ENCODE measurements around the gene LMNB1.
"Not testable (repeated sequence)": the region's sequence is repeated elsewhere in the genome, so short reads cannot be mapped to it uniquely, and the experiment has no call there.

Gene LMNB1

DNA sequence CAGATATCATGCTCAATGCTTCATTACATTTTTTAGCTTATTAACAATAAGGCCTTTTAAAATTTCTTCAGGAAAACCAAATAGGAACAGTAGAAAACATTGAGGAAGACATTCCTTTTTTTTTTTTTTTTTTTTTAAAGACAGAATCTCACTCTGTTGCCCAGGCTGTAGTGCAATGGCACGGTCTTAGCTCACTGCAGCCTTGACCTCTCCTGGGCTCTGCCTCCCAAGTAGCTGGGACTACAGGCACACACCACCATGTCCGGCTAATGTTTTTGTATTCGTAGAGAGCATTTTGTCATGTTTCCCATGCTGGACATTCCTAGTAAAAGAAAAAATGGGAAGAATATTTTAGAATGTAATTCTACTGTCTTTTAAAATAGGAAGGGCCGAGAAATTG is 60.3 kb downstream of the LMNB1 start:
- no peak overlapping the region for H3K27ac ChIP-seq
- TF ChIP-seq CTCF (conservative IDR thresholded peaks at IDR 0.05) (no peak), ZFX (IDR thresholded peaks at IDR 0.05) (no peak)

DNA sequence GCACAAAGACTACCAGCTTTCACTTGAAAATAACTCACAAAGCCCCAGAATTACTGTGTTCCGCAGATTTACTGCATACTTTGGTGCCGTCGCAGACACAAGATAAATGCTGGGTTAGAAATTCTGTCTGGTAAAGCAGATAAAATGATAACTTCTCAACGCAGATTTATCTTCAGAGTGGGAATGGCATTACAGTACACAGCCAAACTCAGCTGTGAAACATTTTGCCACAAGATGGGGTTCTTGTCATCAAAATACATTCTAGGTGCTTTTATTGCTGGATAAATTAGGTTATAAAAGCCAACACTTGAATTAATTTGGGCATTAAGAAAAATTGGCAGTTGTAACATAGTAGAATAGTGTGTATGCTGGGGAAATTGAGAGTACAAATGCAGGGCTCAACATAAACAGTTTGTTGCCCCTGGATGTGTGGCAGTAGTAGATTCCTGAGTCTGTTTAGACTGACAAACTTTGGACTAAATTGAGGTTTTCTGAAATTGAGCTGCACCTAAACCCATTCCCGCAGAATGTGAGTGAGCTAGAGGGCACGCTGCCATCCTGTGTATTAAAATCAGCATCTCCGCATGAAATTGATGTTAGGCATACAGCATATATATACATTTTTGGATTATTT is 61.1 kb downstream of the LMNB1 start:
- H3K27ac ChIP-seq, result no peak overlapping the region
- no peak for TF ChIP-seq ZFX (IDR thresholded peaks at IDR 0.05)
- TF ChIP-seq CTCF (conservative IDR thresholded peaks at IDR 0.05), result no peak; the same call in 1 of the 2 replicates

DNA sequence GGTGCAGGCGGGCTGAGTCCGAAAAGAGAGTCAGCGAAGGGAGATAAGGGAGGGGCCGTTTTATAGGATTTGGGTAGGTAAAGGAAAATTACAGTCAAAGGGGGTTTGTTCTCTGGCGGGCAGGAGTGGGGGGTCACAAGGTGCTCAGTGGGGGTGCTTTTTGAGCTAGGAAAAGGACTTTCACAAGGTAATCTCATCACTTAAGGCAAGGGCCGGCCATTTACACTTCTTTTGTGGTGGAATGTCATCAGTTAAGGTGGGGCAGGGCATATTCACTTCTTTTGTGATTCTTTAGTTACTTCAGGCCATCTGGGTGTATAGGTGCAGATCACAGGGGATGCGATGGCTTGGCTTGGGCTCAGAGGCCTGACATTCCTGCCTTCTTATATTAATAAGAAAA is 62.5 kb downstream of the LMNB1 start:
- H3K27ac ChIP-seq, result not testable (repeated sequence)

DNA sequence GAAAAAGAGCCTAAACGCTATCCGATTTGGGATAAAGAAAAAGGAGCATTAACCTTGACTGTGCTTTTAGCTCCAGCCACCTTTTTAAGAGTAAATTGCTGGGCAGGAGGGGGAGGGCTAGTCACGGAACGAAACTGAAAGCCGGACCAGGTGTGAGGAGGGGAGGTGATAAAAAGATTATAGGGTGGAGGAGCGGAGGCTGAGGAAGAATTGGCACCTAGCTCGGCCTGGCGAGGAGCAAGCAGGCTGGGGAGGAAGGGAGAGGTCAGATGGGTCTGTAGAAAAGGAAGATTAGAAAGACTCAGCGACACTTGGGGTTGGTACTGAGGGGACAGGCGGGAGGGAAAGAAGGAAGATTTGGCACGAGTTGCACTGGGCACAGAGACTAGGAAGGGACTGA is 66.4 kb downstream of the LMNB1 start:
- not testable (repeated sequence) for H3K27ac ChIP-seq

DNA sequence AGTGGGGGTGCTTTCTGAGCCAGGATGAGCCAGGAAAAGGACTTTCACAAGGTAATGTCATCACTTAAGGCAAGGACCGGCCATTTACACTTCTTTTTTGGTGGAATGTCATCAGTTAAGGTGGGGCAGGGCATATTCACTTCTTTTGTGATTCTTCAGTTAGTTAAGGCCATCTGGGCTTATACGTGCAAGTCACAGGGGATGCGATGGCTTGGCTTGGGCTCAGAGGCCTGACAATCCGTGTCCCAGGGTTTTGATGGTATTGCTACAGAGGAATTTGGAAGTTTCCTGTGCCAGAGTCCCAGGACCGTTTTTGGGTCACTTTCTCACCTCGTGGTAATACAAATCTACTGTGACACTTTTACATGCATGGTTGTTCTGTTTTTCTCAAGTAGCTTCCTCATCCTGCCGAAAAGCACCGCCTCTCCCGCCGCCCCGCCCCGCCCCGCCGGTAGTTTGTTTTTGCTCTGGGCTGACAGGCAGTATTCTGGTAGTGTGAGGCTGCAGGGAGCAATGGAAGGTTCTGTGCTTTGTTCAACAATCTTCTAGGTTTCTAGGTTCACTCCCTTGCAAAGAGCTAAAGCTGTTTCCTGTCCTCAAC is 68.6 kb downstream of the LMNB1 start:
- not testable (repeated sequence) for H3K27ac ChIP-seq

- TF ChIP-seq ZFX (IDR thresholded peaks at IDR 0.05), result no peak
- no peak for TF ChIP-seq CTCF (conservative IDR thresholded peaks at IDR 0.05)
- H3K27ac ChIP-seq, result no peak overlapping the region
Observed at GRCh38 chr5:126846344-126846743, 69.4 kb downstream of the LMNB1 start.

GRCh38 chr5:126846744-126847455 is 70.0 kb downstream of the LMNB1 start:
- TF ChIP-seq CTCF (conservative IDR thresholded peaks at IDR 0.05), result no peak
- TF ChIP-seq ZFX (IDR thresholded peaks at IDR 0.05), result no peak
- no peak overlapping the region for H3K27ac ChIP-seq

DNA sequence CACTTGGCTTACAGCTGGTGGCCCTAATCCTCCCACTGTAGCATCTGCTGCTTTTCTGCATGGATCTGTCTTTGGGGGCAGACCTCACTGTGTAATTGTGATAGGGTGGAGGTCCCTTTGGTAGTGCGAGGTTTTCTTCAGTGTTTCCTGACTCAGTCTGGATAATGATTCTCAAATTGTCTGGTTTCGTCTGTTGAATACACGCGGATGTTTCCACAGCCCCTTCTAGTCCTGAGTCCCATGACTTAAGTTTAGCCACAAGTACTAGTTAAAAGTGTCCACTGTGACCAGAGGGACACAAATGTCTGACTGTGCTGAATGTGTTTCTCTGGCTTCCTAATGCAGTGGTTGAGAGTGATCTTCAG is 70.5 kb downstream of the LMNB1 start:
- TF ChIP-seq CTCF (conservative IDR thresholded peaks at IDR 0.05), result no peak
- no peak for TF ChIP-seq ZFX (IDR thresholded peaks at IDR 0.05)
- H3K27ac ChIP-seq, result no peak overlapping the region

DNA sequence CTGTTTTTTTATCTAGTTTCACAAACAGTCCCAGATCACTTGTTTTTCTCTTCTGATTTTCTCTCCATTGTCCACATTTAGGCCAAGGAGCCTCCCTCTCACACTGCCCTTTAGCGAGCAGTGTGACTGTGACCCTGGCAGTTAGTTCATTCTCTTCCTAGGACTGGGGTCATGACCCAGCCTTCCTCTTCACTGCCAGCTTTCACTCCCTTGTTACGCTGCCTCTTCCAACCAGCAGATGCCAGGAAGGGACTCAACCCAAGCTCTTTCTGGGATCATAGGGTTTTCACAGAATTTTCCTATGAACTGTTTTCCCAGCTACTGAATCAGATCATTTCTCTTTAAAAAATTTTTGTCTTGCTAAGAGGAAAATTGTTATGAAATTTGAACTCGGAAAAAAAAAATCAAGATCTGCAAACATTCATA is 70.9 kb downstream of the LMNB1 start:
- TF ChIP-seq CTCF (conservative IDR thresholded peaks at IDR 0.05) (no peak), ZFX (IDR thresholded peaks at IDR 0.05) (no peak)
- no peak overlapping the region for H3K27ac ChIP-seq
